HepG2 (cell line): Measurements from ENCODE around the gene SIVA1. TPM values are rescaled to one million over a fixed set of nuclear protein-coding genes. Genes with fewer than 3 reads are reported as not detected.
A peak's percentile ranks its signal among the peaks of the same experiment; 100 is the strongest.

Experiments
- CENPT ChIP-seq: sonication (generic); formaldehyde crosslinking; IDR thresholded peaks from 2 replicates; pipeline ENCODE4 v1.8.0; 2022; ENCODE audit warnings: low read depth, mild to moderate bottlenecking, moderate library complexity, missing genetic modification reagents
- MTF1 ChIP-seq: sonication (generic); formaldehyde crosslinking; IDR thresholded peaks from 2 replicates; pipeline ENCODE4 v1.5.0; 2020; ENCODE audit warnings: missing genetic modification reagents
- RARA ChIP-seq: IDR thresholded peaks from 2 replicates; pipeline ENCODE4 v1.6.1; 2016; ENCODE audit warnings: missing genetic modification reagents, missing compliant biosample characterization
- STAT5B ChIP-seq: sonication (generic); formaldehyde crosslinking; IDR thresholded peaks from 2 replicates; pipeline ENCODE4 v1.4.0; 2020; ENCODE audit warnings: missing genetic modification reagents
- ZNF607 ChIP-seq: sonication (generic); formaldehyde crosslinking; IDR thresholded peaks from 2 replicates; pipeline ENCODE4 v1.5.1; 2020; ENCODE audit warnings: missing genetic modification reagents, mild to moderate bottlenecking, borderline replicate concordance
- ZSCAN21 ChIP-seq: sonication (generic); formaldehyde crosslinking; IDR thresholded peaks from 2 replicates; pipeline ENCODE4 v1.8.0; 2022; ENCODE audit warnings: mild to moderate bottlenecking, missing genetic modification reagents, moderate library complexity, borderline replicate concordance
- polyA plus RNA-seq, 8 experiments: library from polyadenylated mRNA; depleted of rRNA in 3 of 8; stranded (reverse) in 7 of 8; unstranded in 1 of 8; fragments of >200 nt; fragmentation: Illumina TruSeq in 4 of 8; extraction: Trizol in 4 of 8; gene quantifications; 2 replicates each; pipeline versions ENCODE4 v1.2.1 to v1.2.3, GENCODE V29; 2011 to 2016; ENCODE audit warnings: low read depth in 4 of 8, missing spikeins in 1 of 8, mixed read lengths in 1 of 8; ENCODE audit not compliant: insufficient read depth in 1 of 8
- total RNA-seq, 5 experiments: library from RNA; depleted of rRNA; stranded (reverse); fragments of >200 nt; fragmentation: Illumina TruSeq; extraction: Trizol; gene quantifications; 2 replicates each; pipeline ENCODE4 v1.2.3, GENCODE V29; 2016; ENCODE audit warnings: low read depth in 1 of 5
- TF ChIP-seq, protein P1 (sequence below): sonication (generic); formaldehyde crosslinking; IDR thresholded peaks from 2 replicates; pipeline ENCODE4 v1.5.0; 2020; ENCODE audit warnings: mild to moderate bottlenecking, missing genetic modification reagents, borderline replicate concordance
- TF ChIP-seq, protein P2 (sequence below): sonication (generic); formaldehyde crosslinking; IDR thresholded peaks from 2 replicates; pipeline ENCODE4 v1.5.0; 2020; ENCODE audit warnings: missing genetic modification reagents, mild to moderate bottlenecking, borderline replicate concordance
- TF ChIP-seq, protein P3 (sequence below): sonication (generic); formaldehyde crosslinking; IDR thresholded peaks from 2 replicates; pipeline ENCODE4; 2020; ENCODE audit warnings: missing genetic modification reagents, mild to moderate bottlenecking, borderline replicate concordance
- TF ChIP-seq, protein P4 (sequence below): sonication (generic); formaldehyde crosslinking; IDR thresholded peaks from 2 replicates; pipeline ENCODE4 v1.5.0; 2020; ENCODE audit warnings: missing genetic modification reagents
- TF ChIP-seq, protein P5 (sequence below): sonication (generic); formaldehyde crosslinking; IDR thresholded peaks from 2 replicates; pipeline ENCODE4 v1.4.0; 2020; ENCODE audit warnings: missing genetic modification reagents

SIVA1 gene
- total and polyA plus RNA-seq, 2 of the 13 experiments (the other 11 are each of a cell fraction or from before 2014, with no cell fraction given): 123 to 186 TPM

DNA sequence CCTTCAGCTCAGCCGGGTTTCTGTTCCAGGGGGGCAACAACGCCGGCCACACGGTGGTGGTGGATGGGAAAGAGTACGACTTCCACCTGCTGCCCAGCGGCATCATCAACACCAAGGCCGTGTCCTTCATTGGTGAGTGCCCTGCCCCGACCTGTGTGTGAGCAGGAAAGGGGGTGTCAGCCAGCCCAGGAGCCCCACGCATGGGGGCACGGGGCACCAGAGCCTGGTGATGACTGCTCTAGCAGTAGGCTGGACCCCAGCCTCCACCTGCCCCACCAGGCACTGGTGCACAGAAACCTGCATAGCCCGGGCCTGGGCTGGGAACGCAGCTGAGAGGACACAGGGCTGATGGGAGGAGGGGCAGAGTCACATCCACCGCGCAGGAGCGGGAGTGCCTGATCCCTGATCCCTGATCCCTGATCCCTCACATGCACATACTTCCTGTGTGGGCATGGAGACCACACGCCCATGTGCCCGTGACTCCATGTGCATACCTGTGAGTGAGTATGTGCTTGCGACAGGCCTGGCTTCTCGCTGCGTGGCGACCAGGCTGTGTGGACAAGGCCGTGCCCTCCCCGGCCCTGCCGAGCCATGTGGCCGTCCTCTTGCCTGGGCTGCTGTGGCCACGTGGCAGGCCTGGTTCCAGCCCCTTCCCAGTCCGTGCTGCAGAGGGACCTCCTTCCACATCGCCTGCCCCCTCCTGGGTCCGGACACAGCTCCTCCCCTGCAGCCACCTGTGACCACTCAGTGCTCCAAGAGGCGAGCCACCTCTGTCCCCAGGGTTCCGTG lies 17.8 kb upstream of the SIVA1 start (continued):
- TF ChIP-seq, protein P1, sequence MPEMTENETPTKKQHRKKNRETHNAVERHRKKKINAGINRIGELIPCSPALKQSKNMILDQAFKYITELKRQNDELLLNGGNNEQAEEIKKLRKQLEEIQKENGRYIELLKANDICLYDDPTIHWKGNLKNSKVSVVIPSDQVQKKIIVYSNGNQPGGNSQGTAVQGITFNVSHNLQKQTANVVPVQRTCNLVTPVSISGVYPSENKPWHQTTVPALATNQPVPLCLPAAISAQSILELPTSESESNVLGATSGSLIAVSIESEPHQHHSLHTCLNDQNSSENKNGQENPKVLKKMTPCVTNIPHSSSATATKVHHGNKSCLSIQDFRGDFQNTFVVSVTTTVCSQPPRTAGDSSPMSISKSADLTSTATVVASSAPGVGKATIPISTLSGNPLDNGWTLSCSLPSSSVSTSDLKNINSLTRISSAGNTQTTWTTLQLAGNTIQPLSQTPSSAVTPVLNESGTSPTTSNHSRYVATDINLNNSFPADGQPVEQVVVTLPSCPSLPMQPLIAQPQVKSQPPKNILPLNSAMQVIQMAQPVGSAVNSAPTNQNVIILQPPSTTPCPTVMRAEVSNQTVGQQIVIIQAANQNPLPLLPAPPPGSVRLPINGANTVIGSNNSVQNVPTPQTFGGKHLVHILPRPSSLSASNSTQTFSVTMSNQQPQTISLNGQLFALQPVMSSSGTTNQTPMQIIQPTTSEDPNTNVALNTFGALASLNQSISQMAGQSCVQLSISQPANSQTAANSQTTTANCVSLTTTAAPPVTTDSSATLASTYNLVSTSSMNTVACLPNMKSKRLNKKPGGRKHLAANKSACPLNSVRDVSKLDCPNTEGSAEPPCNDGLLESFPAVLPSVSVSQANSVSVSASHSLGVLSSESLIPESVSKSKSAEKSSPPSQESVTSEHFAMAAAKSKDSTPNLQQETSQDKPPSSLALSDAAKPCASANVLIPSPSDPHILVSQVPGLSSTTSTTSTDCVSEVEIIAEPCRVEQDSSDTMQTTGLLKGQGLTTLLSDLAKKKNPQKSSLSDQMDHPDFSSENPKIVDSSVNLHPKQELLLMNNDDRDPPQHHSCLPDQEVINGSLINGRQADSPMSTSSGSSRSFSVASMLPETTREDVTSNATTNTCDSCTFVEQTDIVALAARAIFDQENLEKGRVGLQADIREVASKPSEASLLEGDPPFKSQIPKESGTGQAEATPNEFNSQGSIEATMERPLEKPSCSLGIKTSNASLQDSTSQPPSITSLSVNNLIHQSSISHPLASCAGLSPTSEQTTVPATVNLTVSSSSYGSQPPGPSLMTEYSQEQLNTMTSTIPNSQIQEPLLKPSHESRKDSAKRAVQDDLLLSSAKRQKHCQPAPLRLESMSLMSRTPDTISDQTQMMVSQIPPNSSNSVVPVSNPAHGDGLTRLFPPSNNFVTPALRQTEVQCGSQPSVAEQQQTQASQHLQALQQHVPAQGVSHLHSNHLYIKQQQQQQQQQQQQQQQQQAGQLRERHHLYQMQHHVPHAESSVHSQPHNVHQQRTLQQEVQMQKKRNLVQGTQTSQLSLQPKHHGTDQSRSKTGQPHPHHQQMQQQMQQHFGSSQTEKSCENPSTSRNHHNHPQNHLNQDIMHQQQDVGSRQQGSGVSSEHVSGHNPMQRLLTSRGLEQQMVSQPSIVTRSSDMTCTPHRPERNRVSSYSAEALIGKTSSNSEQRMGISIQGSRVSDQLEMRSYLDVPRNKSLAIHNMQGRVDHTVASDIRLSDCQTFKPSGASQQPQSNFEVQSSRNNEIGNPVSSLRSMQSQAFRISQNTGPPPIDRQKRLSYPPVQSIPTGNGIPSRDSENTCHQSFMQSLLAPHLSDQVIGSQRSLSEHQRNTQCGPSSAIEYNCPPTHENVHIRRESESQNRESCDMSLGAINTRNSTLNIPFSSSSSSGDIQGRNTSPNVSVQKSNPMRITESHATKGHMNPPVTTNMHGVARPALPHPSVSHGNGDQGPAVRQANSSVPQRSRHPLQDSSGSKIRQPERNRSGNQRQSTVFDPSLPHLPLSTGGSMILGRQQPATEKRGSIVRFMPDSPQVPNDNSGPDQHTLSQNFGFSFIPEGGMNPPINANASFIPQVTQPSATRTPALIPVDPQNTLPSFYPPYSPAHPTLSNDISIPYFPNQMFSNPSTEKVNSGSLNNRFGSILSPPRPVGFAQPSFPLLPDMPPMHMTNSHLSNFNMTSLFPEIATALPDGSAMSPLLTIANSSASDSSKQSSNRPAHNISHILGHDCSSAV (CRISPR knock-in tag): peak; percentile 63; the same call in 1 of the 2 replicates
- TF ChIP-seq MTF1 (CRISPR knock-in tag) (no peak), ZNF607 (CRISPR knock-in tag) (peak; percentile 78; the same call in 1 of the 2 replicates), CENPT (peak; percentile 99), RARA (CRISPR knock-in tag) (peak; percentile 84), STAT5B (CRISPR knock-in tag) (no peak; the same call in 1 of the 2 replicates), ZSCAN21 (peak; percentile 99)
- TF ChIP-seq, protein P2, sequence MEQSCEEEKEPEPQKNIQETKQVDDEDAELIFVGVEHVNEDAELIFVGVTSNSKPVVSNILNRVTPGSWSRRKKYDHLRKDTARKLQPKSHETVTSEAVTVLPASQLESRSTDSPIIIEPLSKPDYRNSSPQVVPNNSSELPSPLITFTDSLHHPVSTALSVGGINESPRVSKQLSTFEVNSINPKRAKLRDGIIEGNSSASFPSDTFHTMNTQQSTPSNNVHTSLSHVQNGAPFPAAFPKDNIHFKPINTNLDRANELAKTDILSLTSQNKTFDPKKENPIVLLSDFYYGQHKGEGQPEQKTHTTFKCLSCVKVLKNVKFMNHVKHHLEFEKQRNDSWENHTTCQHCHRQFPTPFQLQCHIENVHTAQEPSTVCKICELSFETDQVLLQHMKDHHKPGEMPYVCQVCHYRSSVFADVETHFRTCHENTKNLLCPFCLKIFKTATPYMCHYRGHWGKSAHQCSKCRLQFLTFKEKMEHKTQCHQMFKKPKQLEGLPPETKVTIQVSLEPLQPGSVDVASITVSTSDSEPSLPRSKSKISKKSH (CRISPR knock-in tag): peak; percentile 69; the same call in 1 of the 2 replicates
- TF ChIP-seq, protein P3, sequence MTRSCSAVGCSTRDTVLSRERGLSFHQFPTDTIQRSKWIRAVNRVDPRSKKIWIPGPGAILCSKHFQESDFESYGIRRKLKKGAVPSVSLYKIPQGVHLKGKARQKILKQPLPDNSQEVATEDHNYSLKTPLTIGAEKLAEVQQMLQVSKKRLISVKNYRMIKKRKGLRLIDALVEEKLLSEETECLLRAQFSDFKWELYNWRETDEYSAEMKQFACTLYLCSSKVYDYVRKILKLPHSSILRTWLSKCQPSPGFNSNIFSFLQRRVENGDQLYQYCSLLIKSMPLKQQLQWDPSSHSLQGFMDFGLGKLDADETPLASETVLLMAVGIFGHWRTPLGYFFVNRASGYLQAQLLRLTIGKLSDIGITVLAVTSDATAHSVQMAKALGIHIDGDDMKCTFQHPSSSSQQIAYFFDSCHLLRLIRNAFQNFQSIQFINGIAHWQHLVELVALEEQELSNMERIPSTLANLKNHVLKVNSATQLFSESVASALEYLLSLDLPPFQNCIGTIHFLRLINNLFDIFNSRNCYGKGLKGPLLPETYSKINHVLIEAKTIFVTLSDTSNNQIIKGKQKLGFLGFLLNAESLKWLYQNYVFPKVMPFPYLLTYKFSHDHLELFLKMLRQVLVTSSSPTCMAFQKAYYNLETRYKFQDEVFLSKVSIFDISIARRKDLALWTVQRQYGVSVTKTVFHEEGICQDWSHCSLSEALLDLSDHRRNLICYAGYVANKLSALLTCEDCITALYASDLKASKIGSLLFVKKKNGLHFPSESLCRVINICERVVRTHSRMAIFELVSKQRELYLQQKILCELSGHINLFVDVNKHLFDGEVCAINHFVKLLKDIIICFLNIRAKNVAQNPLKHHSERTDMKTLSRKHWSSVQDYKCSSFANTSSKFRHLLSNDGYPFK (CRISPR knock-in tag): no peak
- TF ChIP-seq, protein P4, sequence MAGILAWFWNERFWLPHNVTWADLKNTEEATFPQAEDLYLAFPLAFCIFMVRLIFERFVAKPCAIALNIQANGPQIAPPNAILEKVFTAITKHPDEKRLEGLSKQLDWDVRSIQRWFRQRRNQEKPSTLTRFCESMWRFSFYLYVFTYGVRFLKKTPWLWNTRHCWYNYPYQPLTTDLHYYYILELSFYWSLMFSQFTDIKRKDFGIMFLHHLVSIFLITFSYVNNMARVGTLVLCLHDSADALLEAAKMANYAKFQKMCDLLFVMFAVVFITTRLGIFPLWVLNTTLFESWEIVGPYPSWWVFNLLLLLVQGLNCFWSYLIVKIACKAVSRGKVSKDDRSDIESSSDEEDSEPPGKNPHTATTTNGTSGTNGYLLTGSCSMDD (CRISPR knock-in tag): peak; percentile 89; the same call in 1 of the 2 replicates
- TF ChIP-seq, protein P5, sequence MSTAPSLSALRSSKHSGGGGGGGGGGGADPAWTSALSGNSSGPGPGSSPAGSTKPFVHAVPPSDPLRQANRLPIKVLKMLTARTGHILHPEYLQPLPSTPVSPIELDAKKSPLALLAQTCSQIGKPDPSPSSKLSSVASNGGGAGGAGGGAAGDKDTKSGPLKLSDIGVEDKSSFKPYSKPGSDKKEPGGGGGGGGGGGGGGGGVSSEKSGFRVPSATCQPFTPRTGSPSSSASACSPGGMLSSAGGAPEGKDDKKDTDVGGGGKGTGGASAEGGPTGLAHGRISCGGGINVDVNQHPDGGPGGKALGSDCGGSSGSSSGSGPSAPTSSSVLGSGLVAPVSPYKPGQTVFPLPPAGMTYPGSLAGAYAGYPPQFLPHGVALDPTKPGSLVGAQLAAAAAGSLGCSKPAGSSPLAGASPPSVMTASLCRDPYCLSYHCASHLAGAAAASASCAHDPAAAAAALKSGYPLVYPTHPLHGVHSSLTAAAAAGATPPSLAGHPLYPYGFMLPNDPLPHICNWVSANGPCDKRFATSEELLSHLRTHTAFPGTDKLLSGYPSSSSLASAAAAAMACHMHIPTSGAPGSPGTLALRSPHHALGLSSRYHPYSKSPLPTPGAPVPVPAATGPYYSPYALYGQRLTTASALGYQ (CRISPR knock-in tag): no peak
